ENCODE measurements around the gene GH1. TPM values are rescaled to one million over a fixed set of nuclear protein-coding genes. Genes with fewer than 3 reads are reported as not detected.

GH1 gene
- total and polyA plus RNA-seq, 2 of the 13 experiments (the other 11 are each of a cell fraction or from before 2014, with no cell fraction given) = not detected

- TF ChIP-seq MNT (IDR thresholded peaks at IDR 0.05) = no peak
- TF ChIP-seq THAP11 (CRISPR knock-in tag; IDR thresholded peaks at IDR 0.05) = 0 out of 2 replicates have a peak, but pooled peaks have one; percentile 1
- peak; percentile 1; the same call in 1 of the 2 replicates for TF ChIP-seq ZNF225 (CRISPR knock-in tag; IDR thresholded peaks at IDR 0.05)
- TF ChIP-seq ZNF501 (CRISPR knock-in tag; IDR thresholded peaks at IDR 0.05) = no peak
- TF ChIP-seq MAZ (IDR thresholded peaks at IDR 0.05; ENCODE audit: borderline replicate concordance, low read depth, low read length) = no peak
- 0 out of 2 replicates have a peak, but pooled peaks have one; percentile 17 for TF ChIP-seq MAZ (CRISPR knock-in tag; IDR thresholded peaks at IDR 0.05; ENCODE audit: low read depth)
- no peak for TF ChIP-seq KLF9 (CRISPR knock-in tag; IDR thresholded peaks at IDR 0.05; ENCODE audit: low read depth)
- TF ChIP-seq IRF2 (CRISPR knock-in tag; IDR thresholded peaks at IDR 0.05) = no peak
- TF ChIP-seq ZFY (CRISPR knock-in tag; IDR thresholded peaks at IDR 0.05) = no peak
- 0 out of 2 replicates have a peak, but pooled peaks have one; percentile 9 for TF ChIP-seq KAT8 (CRISPR knock-in tag; IDR thresholded peaks at IDR 0.05)
- no peak for TF ChIP-seq DPF2 (CRISPR knock-in tag; IDR thresholded peaks at IDR 0.05; ENCODE audit: borderline replicate concordance, low read depth)
- no peak for TF ChIP-seq NPAS2 (CRISPR knock-in tag; IDR thresholded peaks at IDR 0.05; ENCODE audit: borderline replicate concordance)
- TF ChIP-seq HHEX (CRISPR knock-in tag; IDR thresholded peaks at IDR 0.05) = no peak
- TF ChIP-seq THRA (CRISPR knock-in tag; IDR thresholded peaks at IDR 0.05; ENCODE audit: borderline replicate concordance) = no peak
- TF ChIP-seq HDAC2 (CRISPR knock-in tag; IDR thresholded peaks at IDR 0.05) = no peak
- no peak for TF ChIP-seq SIX4 (CRISPR knock-in tag; IDR thresholded peaks at IDR 0.05)
- no peak for TF ChIP-seq HOXA5 (CRISPR knock-in tag; IDR thresholded peaks at IDR 0.05)
- TF ChIP-seq, protein P1, sequence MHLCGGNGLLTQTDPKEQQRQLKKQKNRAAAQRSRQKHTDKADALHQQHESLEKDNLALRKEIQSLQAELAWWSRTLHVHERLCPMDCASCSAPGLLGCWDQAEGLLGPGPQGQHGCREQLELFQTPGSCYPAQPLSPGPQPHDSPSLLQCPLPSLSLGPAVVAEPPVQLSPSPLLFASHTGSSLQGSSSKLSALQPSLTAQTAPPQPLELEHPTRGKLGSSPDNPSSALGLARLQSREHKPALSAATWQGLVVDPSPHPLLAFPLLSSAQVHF (CRISPR knock-in tag; IDR thresholded peaks at IDR 0.05) = no peak
- TF ChIP-seq, protein P2, sequence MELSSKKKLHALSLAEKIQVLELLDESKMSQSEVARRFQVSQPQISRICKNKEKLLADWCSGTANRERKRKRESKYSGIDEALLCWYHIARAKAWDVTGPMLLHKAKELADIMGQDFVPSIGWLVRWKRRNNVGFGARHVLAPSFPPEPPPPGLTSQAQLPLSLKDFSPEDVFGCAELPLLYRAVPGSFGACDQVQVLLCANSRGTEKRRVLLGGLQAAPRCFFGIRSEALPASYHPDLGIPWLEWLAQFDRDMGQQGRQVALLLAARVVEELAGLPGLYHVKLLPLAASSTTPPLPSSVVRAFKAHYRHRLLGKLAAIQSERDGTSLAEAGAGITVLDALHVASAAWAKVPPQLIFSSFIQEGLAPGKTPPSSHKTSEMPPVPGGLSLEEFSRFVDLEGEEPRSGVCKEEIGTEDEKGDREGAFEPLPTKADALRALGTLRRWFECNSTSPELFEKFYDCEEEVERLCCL (CRISPR knock-in tag; IDR thresholded peaks at IDR 0.05; ENCODE audit: borderline replicate concordance) = no peak
- peak; percentile 82 for TF ChIP-seq CEBPB (IDR thresholded peaks at IDR 0.05; ENCODE audit: borderline replicate concordance, low read depth, low read length)
- TF ChIP-seq KDM3A (CRISPR knock-in tag; IDR thresholded peaks at IDR 0.05; ENCODE audit: low read depth) = no peak
- no peak for TF ChIP-seq ZNF382 (CRISPR knock-in tag; IDR thresholded peaks at IDR 0.05; ENCODE audit: borderline replicate concordance)
- TF ChIP-seq ZBTB1 (CRISPR knock-in tag; IDR thresholded peaks at IDR 0.05; ENCODE audit: borderline replicate concordance) = no peak
- TF ChIP-seq, protein P3, sequence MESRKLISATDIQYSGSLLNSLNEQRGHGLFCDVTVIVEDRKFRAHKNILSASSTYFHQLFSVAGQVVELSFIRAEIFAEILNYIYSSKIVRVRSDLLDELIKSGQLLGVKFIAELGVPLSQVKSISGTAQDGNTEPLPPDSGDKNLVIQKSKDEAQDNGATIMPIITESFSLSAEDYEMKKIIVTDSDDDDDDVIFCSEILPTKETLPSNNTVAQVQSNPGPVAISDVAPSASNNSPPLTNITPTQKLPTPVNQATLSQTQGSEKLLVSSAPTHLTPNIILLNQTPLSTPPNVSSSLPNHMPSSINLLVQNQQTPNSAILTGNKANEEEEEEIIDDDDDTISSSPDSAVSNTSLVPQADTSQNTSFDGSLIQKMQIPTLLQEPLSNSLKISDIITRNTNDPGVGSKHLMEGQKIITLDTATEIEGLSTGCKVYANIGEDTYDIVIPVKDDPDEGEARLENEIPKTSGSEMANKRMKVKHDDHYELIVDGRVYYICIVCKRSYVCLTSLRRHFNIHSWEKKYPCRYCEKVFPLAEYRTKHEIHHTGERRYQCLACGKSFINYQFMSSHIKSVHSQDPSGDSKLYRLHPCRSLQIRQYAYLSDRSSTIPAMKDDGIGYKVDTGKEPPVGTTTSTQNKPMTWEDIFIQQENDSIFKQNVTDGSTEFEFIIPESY (CRISPR knock-in tag; IDR thresholded peaks at IDR 0.05) = peak; percentile 61; the same call in 1 of the 2 replicates
Observed at GRCh38 chr17:63961355-63962212, 42.9 kb upstream of the GH1 start (continued).

All from HepG2 (cell line).